HG02943 (cell line): Measurements from ENCODE around the gene SLC35G4.
"Not testable (repeated sequence)": the region's sequence is repeated elsewhere in the genome, so short reads cannot be mapped to it uniquely, and the experiment has no call there.

Source experiments
- ATAC-seq: cut with Tn5 transposase; IDR thresholded peaks from one replicate; pipeline ENCODE4 v1.9.1; 2021; ENCODE audit warnings: mild to moderate bottlenecking, low read depth, moderate library complexity; ENCODE audit not compliant: unreplicated experiment

SLC35G4 gene

DNA sequence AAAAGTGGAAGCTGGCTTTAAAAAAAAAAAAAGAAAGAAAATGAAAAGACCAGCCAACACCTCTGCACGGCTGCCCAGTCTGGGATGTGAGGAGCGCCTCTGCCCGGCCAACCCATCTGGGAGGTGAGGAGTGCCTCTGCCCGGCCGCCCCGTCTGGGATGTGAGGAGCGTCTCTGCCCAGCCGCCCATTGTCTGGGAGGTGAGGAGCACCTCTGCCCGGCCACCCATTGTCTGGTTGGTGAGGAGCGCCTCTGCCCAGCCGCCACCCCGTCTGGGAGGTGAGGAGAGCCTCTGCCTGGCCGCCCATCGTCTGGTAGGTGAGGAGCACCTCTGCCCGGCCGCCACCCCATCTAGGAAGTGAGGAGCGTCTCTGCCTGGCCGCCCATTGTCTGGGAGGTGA, 3.7 kb downstream of the SLC35G4 start:
- not testable (repeated sequence) for ATAC-seq

DNA sequence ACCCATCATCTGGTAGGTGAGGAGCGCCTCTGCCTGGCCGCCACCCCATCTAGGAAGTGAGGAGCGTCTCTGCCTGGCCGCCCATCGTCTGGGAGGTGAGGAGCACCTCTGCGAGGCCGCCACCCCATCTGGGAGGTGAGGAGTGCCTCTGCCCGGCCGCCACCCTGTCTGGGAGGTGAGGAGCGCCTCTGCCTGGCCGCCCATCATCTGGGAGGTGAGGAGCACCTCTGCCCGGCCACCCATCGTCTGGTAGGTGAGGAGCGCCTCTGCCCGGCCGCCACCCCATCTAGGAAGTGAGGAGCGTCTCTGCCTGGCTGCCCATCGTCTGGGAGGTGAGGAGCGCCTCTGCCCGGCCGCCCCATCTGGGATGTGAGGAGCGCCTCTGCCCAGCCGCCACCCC, 4.2 kb downstream of the SLC35G4 start:
- not testable (repeated sequence) for ATAC-seq

DNA sequence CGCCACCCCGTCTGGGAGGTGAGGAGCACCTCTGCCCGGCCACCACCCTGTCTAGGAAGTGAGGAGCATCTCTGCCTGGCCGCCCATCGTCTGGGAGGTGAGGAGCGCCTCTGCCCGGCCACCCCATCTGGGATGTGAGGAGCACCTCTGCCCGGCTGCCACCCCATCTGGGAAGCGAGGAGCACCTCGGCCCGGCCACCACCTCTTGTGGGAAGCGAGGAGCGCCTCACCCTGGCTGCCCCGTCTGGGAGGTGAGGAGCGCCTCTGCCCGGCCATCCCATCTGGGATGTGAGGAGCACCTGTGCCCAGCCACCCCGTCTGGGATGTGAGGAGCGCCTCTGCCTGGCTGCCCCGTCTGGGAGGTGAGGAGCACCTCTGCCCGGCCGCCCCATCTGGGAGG, 4.6 kb downstream of the SLC35G4 start:
- ATAC-seq: not testable (repeated sequence)

DNA sequence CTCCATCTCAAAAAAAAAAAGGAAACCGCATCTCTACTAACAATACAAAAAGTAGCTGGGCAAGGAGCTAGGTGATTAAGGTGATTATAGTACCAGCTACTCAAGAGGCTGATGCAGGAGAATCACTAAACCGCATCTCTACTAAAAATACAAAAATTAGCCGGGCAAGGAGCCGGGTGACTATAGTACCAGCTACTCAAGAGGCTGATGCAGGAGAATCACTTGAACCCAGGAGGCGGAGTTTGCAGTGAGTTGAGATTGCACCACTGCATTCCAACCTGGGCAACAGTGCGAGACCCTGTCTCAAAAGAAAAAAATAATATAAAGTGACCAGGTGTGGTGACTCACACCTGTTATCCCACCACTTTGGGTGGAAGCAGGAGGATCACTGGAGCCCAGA, 5.6 kb downstream of the SLC35G4 start:
- ATAC-seq: not testable (repeated sequence)

DNA sequence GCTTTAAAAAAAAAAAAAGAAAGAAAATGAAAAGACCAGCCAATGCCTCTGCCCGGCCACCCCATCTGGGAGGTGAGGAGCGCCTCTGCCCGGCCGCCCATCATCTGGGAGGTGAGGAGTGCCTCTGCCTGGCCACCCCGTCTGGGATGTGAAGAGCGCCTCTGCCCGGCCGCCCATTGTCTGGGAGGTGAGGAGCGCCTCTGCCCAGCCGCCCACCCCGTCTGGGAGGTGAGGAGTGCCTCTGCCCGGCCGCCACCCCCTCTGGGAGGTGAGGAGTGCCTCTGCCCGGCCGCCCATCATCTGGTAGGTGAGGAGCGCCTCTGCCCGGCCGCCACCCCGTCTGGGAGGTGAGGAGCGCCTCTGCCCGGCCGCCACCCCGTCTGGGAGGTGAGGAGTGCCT, 37.9 kb downstream of the SLC35G4 start:
- not testable (repeated sequence) for ATAC-seq

DNA sequence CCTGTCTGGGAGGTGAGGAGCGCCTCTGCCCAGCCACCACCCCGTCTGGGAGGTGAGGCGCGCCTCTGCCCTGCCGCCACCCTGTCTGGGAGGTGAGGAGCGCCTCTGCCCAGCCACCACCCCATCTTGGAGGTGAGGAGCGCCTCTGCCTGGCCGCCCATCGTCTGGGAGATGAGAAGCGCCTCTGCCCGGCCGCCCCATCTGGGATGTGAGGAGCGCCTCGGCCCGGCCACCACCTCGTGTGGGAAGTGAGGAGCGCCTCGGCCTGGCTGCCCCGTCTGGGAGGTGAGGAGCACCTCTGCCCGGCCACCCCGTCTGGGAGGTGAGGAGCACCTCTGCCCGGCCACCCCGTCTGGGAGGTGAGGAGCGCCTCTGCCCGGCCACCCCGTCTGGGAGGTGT, 38.4 kb downstream of the SLC35G4 start:
- not testable (repeated sequence) for ATAC-seq

DNA sequence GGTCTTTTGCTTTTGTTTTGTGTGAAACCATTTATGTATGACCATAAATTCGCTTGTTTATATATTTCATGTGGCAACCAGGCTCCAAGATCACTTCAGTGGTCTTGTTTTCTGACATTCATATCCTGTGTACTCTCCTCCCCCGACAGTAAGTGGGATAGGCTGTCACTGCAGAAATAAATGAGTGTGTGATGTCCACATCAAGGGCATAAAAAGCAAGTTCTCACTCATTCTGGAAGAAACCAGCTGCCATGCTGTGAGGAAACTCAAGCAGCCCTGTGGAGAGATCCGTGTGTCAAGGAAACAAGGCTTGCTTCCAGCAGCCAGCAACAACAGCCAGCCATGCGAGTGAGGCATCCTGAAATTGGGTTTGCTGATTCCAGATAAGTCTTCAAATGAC, 40.4 kb downstream of the SLC35G4 start:
- ATAC-seq: no peak

DNA sequence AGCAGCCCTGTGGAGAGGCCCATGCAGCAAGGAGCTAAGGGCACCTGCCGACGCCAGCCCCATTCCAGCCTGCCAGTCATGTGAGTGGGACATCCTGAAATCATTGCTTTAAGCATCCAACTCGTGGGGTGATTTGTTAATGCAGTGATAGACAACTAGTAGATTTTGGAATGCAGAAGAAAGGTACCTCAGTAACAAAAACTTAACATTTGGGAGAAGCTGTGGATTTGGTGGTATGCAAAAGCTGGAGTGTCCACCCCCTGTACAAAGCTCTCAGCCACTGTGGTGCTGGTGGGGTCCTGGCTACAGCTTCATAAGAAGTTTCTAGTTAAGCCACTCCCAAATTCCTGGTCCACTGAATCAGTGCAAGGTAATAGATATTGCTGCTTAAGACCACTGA, 42.5 kb downstream of the SLC35G4 start:
- no peak for ATAC-seq

DNA sequence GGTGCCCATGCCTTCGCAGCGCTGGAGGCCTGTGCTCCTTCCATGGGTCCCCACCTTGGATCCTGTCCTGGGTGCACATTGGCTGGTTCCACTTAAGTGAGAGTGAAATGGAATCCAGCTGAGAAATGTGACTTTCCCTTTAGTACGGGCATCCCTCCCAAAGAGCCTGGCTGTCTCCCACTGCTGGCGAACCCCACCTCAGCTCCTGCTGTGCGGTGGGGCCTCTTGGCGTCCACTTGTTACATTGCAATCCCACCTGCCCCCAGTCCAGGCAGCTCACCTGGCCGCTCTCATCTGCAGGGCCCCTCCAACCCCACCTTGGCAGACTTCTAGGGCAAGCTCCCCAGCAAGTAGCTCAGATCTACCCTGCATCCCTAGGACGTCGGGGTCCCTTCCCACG, 44.1 kb downstream of the SLC35G4 start:
- ATAC-seq: no peak

DNA sequence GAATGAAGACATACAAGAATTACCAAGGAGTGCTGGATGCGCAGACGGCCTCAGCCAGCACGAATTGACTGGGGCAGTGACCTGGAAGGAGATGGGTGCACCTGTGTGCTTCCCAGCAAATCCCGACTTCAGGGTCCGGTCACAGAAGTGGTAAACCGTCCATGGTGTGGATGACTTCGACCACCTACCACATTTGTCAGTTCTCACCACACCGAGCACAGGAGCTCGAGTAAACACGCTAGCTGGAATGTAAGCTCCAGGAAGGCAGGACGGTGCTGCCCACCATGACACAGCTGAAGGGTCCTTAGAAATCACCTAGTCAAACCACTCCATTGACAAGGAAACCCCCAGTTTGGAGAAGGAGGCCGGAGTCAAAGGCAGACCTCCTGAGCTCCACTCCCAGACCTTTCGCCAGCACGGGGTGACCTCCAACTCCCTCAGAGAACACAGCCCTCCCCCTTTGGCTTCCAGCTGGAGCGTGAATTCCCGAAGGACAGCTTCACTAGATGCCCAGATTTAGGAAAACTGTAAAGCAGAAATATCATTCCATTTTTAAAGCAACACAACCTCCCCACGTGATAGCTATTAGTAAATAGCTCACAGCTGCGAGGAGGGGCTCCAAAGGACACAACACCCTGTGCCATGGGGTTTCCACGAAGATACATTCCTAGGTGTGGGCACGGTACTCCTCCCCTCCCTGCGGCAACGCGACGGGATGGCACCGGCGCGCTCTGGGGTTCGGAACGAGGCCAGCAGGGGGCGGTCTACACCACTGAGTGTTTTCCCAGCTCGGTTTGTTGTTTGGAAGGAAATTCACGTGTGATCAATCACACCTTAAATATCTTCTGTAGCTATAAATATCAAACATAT, 45.6 kb downstream of the SLC35G4 start:
- ATAC-seq: no peak

DNA sequence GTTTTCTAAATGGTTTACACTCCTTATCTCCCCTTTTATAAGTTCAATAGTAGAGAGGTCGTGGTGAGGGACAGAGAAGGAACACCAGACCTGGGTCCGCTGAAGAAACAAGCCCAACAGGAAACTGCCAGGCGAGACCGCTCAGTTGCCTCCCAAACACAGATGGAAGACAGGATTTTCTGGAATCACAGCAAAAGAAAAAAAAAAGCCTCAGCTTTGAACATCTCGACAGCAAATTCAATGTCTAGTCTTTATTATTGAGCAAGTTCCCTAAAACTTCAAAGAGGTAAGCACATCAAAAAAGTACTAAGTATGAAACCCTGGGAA, 46.2 kb downstream of the SLC35G4 start:
- no peak for ATAC-seq

DNA sequence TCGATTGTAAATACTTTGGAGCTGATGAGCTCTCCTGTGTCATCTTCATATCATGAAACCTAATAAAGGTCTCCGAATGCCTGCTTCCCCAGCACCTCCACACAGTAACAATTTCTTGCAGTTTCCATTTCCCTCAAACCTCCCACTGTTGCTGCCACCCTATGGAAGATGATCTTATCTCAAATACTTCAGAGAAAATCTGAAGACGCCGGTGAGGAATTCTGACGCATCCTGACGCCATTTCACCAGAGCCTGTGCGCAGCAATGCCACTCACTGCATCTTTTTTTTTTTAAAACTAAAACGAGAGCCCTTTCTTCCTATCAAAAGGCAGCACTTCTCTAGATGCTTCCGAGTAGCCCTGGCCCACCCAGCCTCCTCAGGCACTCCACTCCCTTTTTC, 47.8 kb downstream of the SLC35G4 start:
- ATAC-seq: no peak

DNA sequence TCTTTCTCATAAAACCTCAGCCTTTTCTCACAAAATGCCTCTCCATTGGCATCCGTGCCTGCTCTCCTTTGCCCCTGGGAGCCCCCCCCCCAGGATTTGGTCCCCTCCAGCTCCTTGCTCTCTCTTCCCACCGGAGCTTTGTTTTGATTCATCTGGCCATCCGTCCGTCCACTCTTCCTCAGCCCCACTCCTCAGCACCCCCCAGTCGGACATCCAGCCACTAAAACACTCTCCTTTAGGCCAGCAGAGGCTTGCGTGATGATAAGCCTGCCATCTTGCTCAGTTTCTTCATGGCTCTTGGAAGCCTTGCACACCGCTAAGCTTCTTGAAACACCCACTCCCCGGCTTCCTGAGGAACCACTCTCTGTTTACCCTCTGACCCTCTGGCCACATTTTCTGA, 48.2 kb downstream of the SLC35G4 start:
- ATAC-seq: no peak

DNA sequence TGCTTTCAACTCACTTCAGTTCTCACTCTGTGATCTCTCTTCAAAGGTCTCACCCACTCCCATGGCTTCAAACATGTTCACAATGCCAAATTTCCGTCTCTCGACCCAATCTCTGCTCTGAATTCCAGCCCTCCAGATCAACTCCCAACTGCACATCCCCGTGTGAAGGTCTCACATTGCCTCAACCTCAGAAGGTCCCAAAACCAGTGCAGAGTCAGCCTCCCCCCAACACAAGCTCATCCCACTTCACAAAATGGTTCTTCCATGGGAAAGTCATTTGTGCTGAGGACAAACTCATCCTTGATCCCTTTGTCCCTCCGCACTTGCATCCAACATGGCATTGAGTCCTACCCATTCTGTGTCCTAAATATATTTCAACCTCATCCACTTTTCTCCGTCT, 48.6 kb downstream of the SLC35G4 start:
- no peak for ATAC-seq

DNA sequence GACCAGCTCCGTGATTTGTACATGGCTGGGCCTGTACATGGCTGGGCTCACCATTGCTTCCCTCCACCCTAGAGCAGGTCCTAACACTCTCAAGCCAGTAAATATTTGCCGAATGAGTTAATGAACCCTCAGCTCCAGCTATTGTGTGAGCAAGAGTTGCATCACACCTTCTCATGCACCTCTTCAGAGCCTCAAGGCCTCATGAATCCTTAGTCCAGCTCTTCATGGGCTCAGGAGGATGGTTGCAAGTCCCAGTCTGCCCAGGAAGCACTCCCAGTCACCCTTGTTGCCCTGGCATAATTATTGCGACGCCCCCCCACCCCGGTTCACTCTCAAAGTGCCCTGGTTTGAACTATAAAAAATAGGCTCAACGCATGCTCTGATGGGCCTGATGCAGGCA, 49.6 kb downstream of the SLC35G4 start:
- ATAC-seq: no peak
